GM12891 (cell line): ENCODE results near the gene EHBP1.

Experiments
- POLR2A ChIP-seq: IDR thresholded peaks from 2 replicates; pipeline ENCODE4 v1.6.1; 2011; ENCODE audit warnings: low read depth, low read length, control low read depth
- POLR2AphosphoS5 ChIP-seq: IDR thresholded peaks from 2 replicates; pipeline ENCODE4 v1.6.1; 2011; ENCODE audit warnings: low read depth, low read length, control low read depth
- SPI1 ChIP-seq: IDR thresholded peaks from 2 replicates; pipeline ENCODE4 v1.6.1; 2011; ENCODE audit warnings: low read depth, low read length, control low read depth

DNA sequence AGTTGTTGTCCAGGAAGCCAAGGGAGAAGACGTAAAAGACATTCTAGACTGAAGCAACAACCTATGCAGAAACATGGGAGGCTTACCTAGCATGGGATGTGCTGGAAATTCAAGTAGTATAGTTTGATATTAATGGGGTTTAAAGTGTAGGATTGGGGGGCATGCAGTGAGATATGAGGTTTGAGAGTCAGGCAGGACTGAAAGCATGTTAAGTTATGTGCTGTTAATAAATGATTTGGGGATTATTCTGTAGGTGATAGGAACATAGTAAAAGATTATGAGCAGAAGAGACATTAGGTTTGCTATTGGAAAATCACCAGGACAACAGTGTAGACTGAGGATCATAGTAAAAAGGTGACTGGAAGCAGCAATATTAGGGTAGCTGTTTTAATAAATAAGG is 3.2 kb downstream of the EHBP1 start:
- TF ChIP-seq SPI1 (no peak), POLR2AphosphoS5 (no peak), POLR2A (no peak)
